SU-DHL-6 (cell line): ENCODE data around the gene RAPGEF4.

Source experiments
- H2AFZ ChIP-seq: fragments of 200-600 bp; sonication (generic); 2 replicates; pipeline ENCODE4 v1.6.1; 2014; ENCODE audit warnings: low read depth, mild to moderate bottlenecking, moderate library complexity, mixed read lengths, antibody characterized with exemption, low read length; ENCODE audit not compliant: severe bottlenecking
- H3F3A ChIP-seq: fragments of 200-600 bp; shearing (Covaris generic); 2 replicates; pipeline ENCODE4 v1.6.0; 2016; ENCODE audit warnings: antibody characterized with exemption, mild to moderate bottlenecking; ENCODE audit not compliant: insufficient read depth
- H3K27ac ChIP-seq: fragments of 200-600 bp; sonication (generic); 2 replicates; pipeline ENCODE4 v1.5.1; 2016; ENCODE audit warnings: low read depth, mild to moderate bottlenecking, low read length, moderate library complexity, mixed read lengths
- H3K27me3 ChIP-seq: fragments of 200-600 bp; sonication (generic), shearing (Covaris generic); 2 replicates; pipeline ENCODE4 v1.6.0; 2014; ENCODE audit warnings: mild to moderate bottlenecking, low read length
- H3K36me3 ChIP-seq: fragments of 200-600 bp; sonication (generic); 2 replicates; pipeline ENCODE4 v1.6.1; 2014; ENCODE audit warnings: mild to moderate bottlenecking, low read length, mixed read lengths
- H3K4me2 ChIP-seq: fragments of 300-600, 200-600 bp; shearing (Covaris generic), sonication (generic); 2 replicates; pipeline ENCODE4 v1.6.0; 2014; ENCODE audit warnings: low read length, low read depth, mild to moderate bottlenecking; ENCODE audit not compliant: poor library complexity, severe bottlenecking
- H3K4me3 ChIP-seq: fragments of 200-600 bp; sonication (generic); 2 replicates; pipeline ENCODE4 v1.5.1; 2014; ENCODE audit warnings: antibody characterized with exemption, low read length, mild to moderate bottlenecking, mixed read lengths; ENCODE audit not compliant: insufficient read depth, poor library complexity, severe bottlenecking
- H3K79me2 ChIP-seq: fragments of 200-600 bp; sonication (generic); 2 replicates; pipeline ENCODE4 v1.6.1; 2014; ENCODE audit warnings: mild to moderate bottlenecking, low read length, moderate library complexity; ENCODE audit not compliant: insufficient read depth
- H3K9ac ChIP-seq: fragments of 200-600 bp; sonication (generic); 2 replicates; pipeline ENCODE4 v1.7.0; 2014; ENCODE audit warnings: mild to moderate bottlenecking, low read length
- H3K9me2 ChIP-seq: fragments of 200-600 bp; sonication (generic); replicated peaks from 2 replicates; pipeline ENCODE4 v1.6.1; 2014; ENCODE audit warnings: low read length; ENCODE audit not compliant: insufficient read depth
- H3K9me3 ChIP-seq: fragments of 200-600 bp; sonication (generic); 2 replicates; pipeline ENCODE4 v1.6.1; 2014; ENCODE audit warnings: low read length, mixed read lengths; ENCODE audit not compliant: insufficient read depth
- H4K20me1 ChIP-seq: fragments of 200-600 bp; sonication (generic); 2 replicates; pipeline ENCODE4 v1.6.1; 2014; ENCODE audit warnings: low read depth, mild to moderate bottlenecking, antibody characterized with exemption, low read length, moderate library complexity, mixed read lengths
- CTCF ChIP-seq: fragments of 200-600 bp; sonication (generic); IDR thresholded peaks from one replicate; pipeline ENCODE4 v1.5.1; 2017; ENCODE audit warnings: antibody characterized with exemption, mild to moderate bottlenecking, low read length, moderate library complexity; ENCODE audit not compliant: insufficient read depth, poor library complexity, severe bottlenecking
- EZH2phosphoT487 ChIP-seq: fragments of 200-600 bp; sonication (generic), shearing (Covaris generic); conservative IDR thresholded peaks from 2 replicates; pipeline ENCODE4 v1.6.1; 2018; ENCODE audit warnings: mild to moderate bottlenecking, antibody characterized with exemption, low read length, moderate library complexity, mixed read lengths

The RAPGEF4 gene

GRCh38 chr2:172812158-172812744 lies 76.6 kb downstream of the RAPGEF4 start:
- Histone ChIP-seq H3K9me3 (no peaks in the 10 kb centered on the region), H3K4me2 (no peak overlapping the region), H3K36me3 (no peaks in the 10 kb centered on the region), H3K79me2 (no peaks in the 10 kb centered on the region), H2AFZ (no peak overlapping the region), H3K4me3 (no peak overlapping the region), H3K27ac (no peak overlapping the region), H3K9me2 (no peaks in the 10 kb centered on the region), H3K27me3 (no peaks in the 10 kb centered on the region), H3F3A (no peaks in the 10 kb centered on the region), H4K20me1 (no peaks in the 10 kb centered on the region), H3K9ac (no peak overlapping the region)
- no peak for TF ChIP-seq CTCF
- TF ChIP-seq EZH2phosphoT487, result no peak

GRCh38 chr2:172813314-172813888 lies 77.8 kb downstream of the RAPGEF4 start:
- no peak overlapping the region for H3K4me3 ChIP-seq
- H3K36me3 ChIP-seq, result no peaks in the 10 kb centered on the region
- H4K20me1 ChIP-seq, result no peaks in the 10 kb centered on the region
- H3K4me2 ChIP-seq, result no peak overlapping the region
- no peak overlapping the region for H3K27ac ChIP-seq
- TF ChIP-seq EZH2phosphoT487 (no peak), CTCF (no peak)
- no peaks in the 10 kb centered on the region for H3K79me2 ChIP-seq
- H3F3A ChIP-seq, result no peaks in the 10 kb centered on the region
- H2AFZ ChIP-seq, result no peak overlapping the region
- no peaks in the 10 kb centered on the region for H3K9me3 ChIP-seq
- no peak overlapping the region for H3K9ac ChIP-seq
- no peaks in the 10 kb centered on the region for H3K9me2 ChIP-seq
- H3K27me3 ChIP-seq, result no peaks in the 10 kb centered on the region

GRCh38 chr2:172817411-172817810 lies 81.8 kb downstream of the RAPGEF4 start:
- Histone ChIP-seq H2AFZ (no peak overlapping the region), H3K36me3 (no peaks in the 10 kb centered on the region), H3K27ac (no peak overlapping the region), H3K27me3 (no peaks in the 10 kb centered on the region), H3F3A (no peaks in the 10 kb centered on the region), H3K9ac (no peak overlapping the region), H3K4me3 (no peak overlapping the region), H4K20me1 (no peaks in the 10 kb centered on the region), H3K9me2 (no peaks in the 10 kb centered on the region), H3K79me2 (no peaks in the 10 kb centered on the region), H3K9me3 (no peaks in the 10 kb centered on the region), H3K4me2 (no peak overlapping the region)
- no peak for TF ChIP-seq EZH2phosphoT487
- no peak for TF ChIP-seq CTCF
